Measurements from ENCODE around the gene BORCS5.

DNA sequence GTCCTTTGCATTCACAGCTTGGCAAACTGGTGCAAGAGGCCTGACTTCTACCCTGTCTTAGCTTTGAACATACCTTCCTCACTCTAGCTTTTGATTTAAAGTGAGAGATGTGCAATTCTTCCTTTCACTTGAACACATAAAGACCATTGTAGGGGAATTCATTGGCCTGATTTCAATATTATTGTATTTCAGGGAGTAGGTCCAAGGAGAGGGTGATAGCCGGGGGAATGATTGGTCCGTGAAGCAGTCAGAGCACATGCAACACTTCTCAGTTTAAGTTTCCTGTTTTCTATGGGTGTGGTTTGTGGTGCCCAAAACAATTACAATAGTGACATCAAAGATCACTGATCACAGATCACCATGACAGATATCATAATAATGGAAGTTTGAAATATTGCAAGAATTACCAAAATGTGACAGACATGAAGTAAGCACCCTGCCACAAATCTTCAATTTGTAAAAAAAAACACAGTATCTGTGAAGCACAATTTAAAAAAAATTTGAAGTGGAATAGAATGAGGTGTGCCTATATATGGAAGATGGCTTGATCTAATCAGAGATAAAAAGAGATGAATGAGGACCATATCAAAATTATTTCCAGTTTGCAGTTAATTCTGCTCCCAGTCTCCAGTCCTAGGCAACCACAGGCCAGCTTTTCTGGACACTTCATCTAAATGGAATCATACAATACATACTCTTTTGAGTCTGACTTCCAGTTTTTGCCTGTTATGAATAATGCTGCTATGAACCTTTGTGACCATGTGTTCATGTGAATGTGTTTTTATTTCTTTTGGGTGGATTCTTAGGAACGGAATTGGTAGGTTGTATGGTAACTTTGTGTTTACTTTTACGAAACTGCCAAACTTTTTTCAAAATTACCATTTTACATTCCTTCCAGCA, 23.2 kb downstream of the BORCS5 start:
- TF ChIP-seq EZH2 (IDR thresholded peaks at IDR 0.05; ENCODE audit: insufficient read depth, poor library complexity, severe bottlenecking) (no peak), EZH2phosphoT487 (IDR thresholded peaks at IDR 0.05; ENCODE audit: insufficient read depth, low read depth) (no peak)

Measured in GM23248 (cell line).